DND-41 (cell line): ENCODE data around the gene MICAL2.

ENCODE experiments used
- ATAC-seq: fragments of 200-7000 bp; cut with Tn5 transposase; 3 replicates; pipeline ENCODE4 v1.9.1; 2021; ENCODE audit warnings: low read depth; ENCODE audit not compliant: insufficient read depth
- DNase-seq: peaks from one replicate; pipeline ENCODE4 v3.0.0-alpha.2; 2020
- H2AFZ ChIP-seq: 2 replicates; pipeline ENCODE4 v1.6.0; 2012; ENCODE audit warnings: low read depth, low read length
- H3K27ac ChIP-seq: 2 replicates; pipeline ENCODE4 v1.5.1; 2012; ENCODE audit warnings: low read length, inconsistent platforms
- H3K27me3 ChIP-seq: fragments of 200-600 bp; sonication (generic); 2 replicates; pipeline ENCODE4 v1.6.0; 2012; ENCODE audit warnings: low read length, mild to moderate bottlenecking, inconsistent platforms; ENCODE audit not compliant: insufficient read depth, poor library complexity
- H3K36me3 ChIP-seq: 2 replicates; pipeline ENCODE4 v1.5.1; 2012; ENCODE audit warnings: low read length, inconsistent platforms; ENCODE audit not compliant: insufficient read depth
- H3K4me1 ChIP-seq: 2 replicates; pipeline ENCODE4 v1.5.1; 2012; ENCODE audit warnings: mild to moderate bottlenecking, low read length; ENCODE audit not compliant: insufficient read depth
- H3K4me2 ChIP-seq: 2 replicates; pipeline ENCODE4 v1.6.0; 2012; ENCODE audit warnings: mild to moderate bottlenecking, moderate library complexity, low read length, inconsistent platforms; ENCODE audit not compliant: insufficient read depth
- H3K4me3 ChIP-seq, 2 experiments: fragments of 200-600 bp in 1 of 2; shearing (Covaris generic) in 1 of 2; 2 replicates each; pipeline ENCODE4 v1.5.1; 2012 to 2016; ENCODE audit warnings: inconsistent platforms in 2 of 2, low read length in 2 of 2, mild to moderate bottlenecking in 2 of 2, low read depth in 1 of 2, moderate library complexity in 1 of 2
- H3K79me2 ChIP-seq: 2 replicates; pipeline ENCODE4 v1.6.0; 2012; ENCODE audit warnings: low read length, inconsistent platforms; ENCODE audit not compliant: insufficient read depth
- H3K9ac ChIP-seq: 2 replicates; pipeline ENCODE4 v1.6.0; 2012; ENCODE audit warnings: low read depth, mild to moderate bottlenecking, inconsistent platforms, low read length, moderate library complexity
- H3K9me3 ChIP-seq: 2 replicates; pipeline ENCODE4 v1.5.1; 2012; ENCODE audit warnings: low read length, moderate library complexity, mild to moderate bottlenecking, inconsistent platforms; ENCODE audit not compliant: insufficient read depth, severe bottlenecking
- H4K20me1 ChIP-seq: 2 replicates; pipeline ENCODE4 v1.6.0; 2012; ENCODE audit warnings: low read length; ENCODE audit not compliant: insufficient read depth
- CTCF ChIP-seq: IDR thresholded peaks from 2 replicates; pipeline ENCODE4 v1.5.1; 2012; ENCODE audit warnings: borderline replicate concordance, low read length, moderate library complexity, mild to moderate bottlenecking; ENCODE audit not compliant: poor library complexity, severe bottlenecking; ENCODE audit errors: extremely low read depth
- EZH2 ChIP-seq: IDR thresholded peaks from 3 replicates; pipeline ENCODE4 v1.6.1; 2012; ENCODE audit warnings: borderline replicate concordance, low read depth, mild to moderate bottlenecking, moderate library complexity, low read length, inconsistent platforms; ENCODE audit not compliant: severe bottlenecking

The MICAL2 gene

DNA sequence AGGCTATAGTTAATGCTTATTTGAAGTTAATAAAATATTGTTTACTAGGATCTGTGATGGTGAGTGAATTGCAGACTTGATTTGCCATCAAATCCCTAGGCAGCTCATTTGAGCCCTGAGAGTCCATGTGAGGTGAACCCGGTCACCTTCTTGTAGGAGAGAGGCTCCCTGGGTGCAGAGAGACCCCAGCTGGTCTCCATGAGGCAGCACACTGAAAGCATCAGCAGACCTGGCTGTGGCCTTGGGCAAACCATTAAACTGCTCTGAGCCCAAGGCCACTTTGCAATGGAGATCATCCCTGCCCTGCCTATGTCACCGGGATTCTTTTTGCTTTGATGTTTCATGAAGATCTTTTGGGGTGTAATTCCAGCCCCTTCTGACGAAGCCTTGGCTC, 125.2 kb downstream of the MICAL2 start:
- Histone ChIP-seq H3K9ac (no peak overlapping the region), H3K4me1 (peaks cover 33% of the 10 kb centered on the region), H3K4me2 (no peak overlapping the region), H3K9me3 (no peaks in the 10 kb centered on the region), H3K79me2 (no peaks in the 10 kb centered on the region), H4K20me1 (no peaks in the 10 kb centered on the region), H3K27me3 (no peaks in the 10 kb centered on the region), H3K4me3 (no peak overlapping the region), H2AFZ (no peak overlapping the region), H3K27ac (peak overlapping the region; percentile 74), H3K36me3 (no peaks in the 10 kb centered on the region)
- peak; percentile 35 for TF ChIP-seq CTCF
- no peak for TF ChIP-seq EZH2
- ATAC-seq (no peak), DNase-seq (peak; percentile 16)

GRCh38 chr11:12235947-12236743, 125.8 kb downstream of the MICAL2 start:
- DNase-seq (peak; percentile 53), ATAC-seq (peak; percentile 75)
- Histone ChIP-seq H3K36me3 (no peaks in the 10 kb centered on the region), H3K4me3 (no peak overlapping the region), H2AFZ (0 out of 2 replicates have a peak overlapping the region, but pooled peaks have one; percentile 10), H3K27ac (peak overlapping the region; percentile 74), H4K20me1 (no peaks in the 10 kb centered on the region), H3K9me3 (no peaks in the 10 kb centered on the region), H3K27me3 (no peaks in the 10 kb centered on the region), H3K4me2 (no peak overlapping the region), H3K79me2 (no peaks in the 10 kb centered on the region), H3K9ac (peak overlapping the region; percentile 4; the same call in 1 of the 2 replicates), H3K4me1 (peaks cover 39% of the 10 kb centered on the region)
- TF ChIP-seq EZH2 (no peak), CTCF (peak; percentile 78)

GRCh38 chr11:12236744-12237101, 126.3 kb downstream of the MICAL2 start:
- no peak for TF ChIP-seq EZH2
- no peak for TF ChIP-seq CTCF
- H3K9me3 ChIP-seq = no peaks in the 10 kb centered on the region
- no peak overlapping the region for H3K4me2 ChIP-seq

More at GRCh38 chr11:12236744-12237101, 126.3 kb downstream of the MICAL2 start:
- peaks cover 45% of the 10 kb centered on the region for H3K4me1 ChIP-seq
- no peaks in the 10 kb centered on the region for H4K20me1 ChIP-seq
- H3K27ac ChIP-seq = no peak overlapping the region
- no peaks in the 10 kb centered on the region for H3K79me2 ChIP-seq
- H3K9ac ChIP-seq = no peak overlapping the region
- no peak overlapping the region for H3K4me3 ChIP-seq
- ATAC-seq (no peak), DNase-seq (no peak)
- H3K27me3 ChIP-seq = no peaks in the 10 kb centered on the region
- no peaks in the 10 kb centered on the region for H3K36me3 ChIP-seq
- no peak overlapping the region for H2AFZ ChIP-seq
